GM19468 (cell line): Measurements from ENCODE around the gene GRIN3B.

ENCODE experiments used
- ATAC-seq: cut with Tn5 transposase; IDR thresholded peaks from one replicate; pipeline ENCODE4 v1.9.1; 2021; ENCODE audit warnings: mild to moderate bottlenecking, moderate library complexity, moderate number of reproducible peaks; ENCODE audit not compliant: unreplicated experiment; ENCODE audit errors: extremely low read depth

GRIN3B gene

GRCh38 chr19:990119-990571, 10.1 kb upstream of the GRIN3B start:
- no peak for ATAC-seq

- no peak for ATAC-seq
These were observed 9.5 kb upstream of the GRIN3B start for GRCh38 chr19:990746-991145.

GRCh38 chr19:991174-991931, 8.9 kb upstream of the GRIN3B start:
- ATAC-seq: no peak

GRCh38 chr19:991932-992669, 8.1 kb upstream of the GRIN3B start:
- ATAC-seq: no peak

GRCh38 chr19:992670-993055, 7.6 kb upstream of the GRIN3B start:
- no peak for ATAC-seq

- ATAC-seq: no peak
These were observed 6.8 kb upstream of the GRIN3B start for GRCh38 chr19:993361-993830.

- ATAC-seq: no peak
These were observed 6.3 kb upstream of the GRIN3B start for GRCh38 chr19:993831-994393.

GRCh38 chr19:994516-994915, 5.7 kb upstream of the GRIN3B start:
- ATAC-seq: no peak

GRCh38 chr19:995051-995827, 5.0 kb upstream of the GRIN3B start:
- ATAC-seq: no peak

GRCh38 chr19:996051-996838, 4.0 kb upstream of the GRIN3B start:
- no peak for ATAC-seq

- no peak for ATAC-seq
These were observed 2.2 kb upstream of the GRIN3B start for GRCh38 chr19:998064-998463.

GRCh38 chr19:999379-999719, 870 bp upstream of the GRIN3B start:
- no peak for ATAC-seq

GRCh38 chr19:1000591-1001537, 645 bp downstream of the GRIN3B start:
- no peak for ATAC-seq

GRCh38 chr19:1001538-1002166, 1.4 kb downstream of the GRIN3B start:
- no peak for ATAC-seq

GRCh38 chr19:1002600-1002999, 2.4 kb downstream of the GRIN3B start:
- no peak for ATAC-seq

- no peak for ATAC-seq
These were observed 3.1 kb downstream of the GRIN3B start for GRCh38 chr19:1003283-1003682.

- no peak for ATAC-seq
These were observed 4.1 kb downstream of the GRIN3B start for GRCh38 chr19:1004204-1004802.
